Amygdala (tissue), 56 donors: ENCODE measurements around the gene GOLGA8O.
"Not testable (repeated sequence)": the region's sequence is repeated elsewhere in the genome, so short reads cannot be mapped to it uniquely, and the experiment has no call there.

Source experiments
- DNase-seq, 56 donors: peaks; one replicate each; lab custom pipeline; 2025; lab: John Stamatoyannopoulos, UW

Gene GOLGA8O, protein sequence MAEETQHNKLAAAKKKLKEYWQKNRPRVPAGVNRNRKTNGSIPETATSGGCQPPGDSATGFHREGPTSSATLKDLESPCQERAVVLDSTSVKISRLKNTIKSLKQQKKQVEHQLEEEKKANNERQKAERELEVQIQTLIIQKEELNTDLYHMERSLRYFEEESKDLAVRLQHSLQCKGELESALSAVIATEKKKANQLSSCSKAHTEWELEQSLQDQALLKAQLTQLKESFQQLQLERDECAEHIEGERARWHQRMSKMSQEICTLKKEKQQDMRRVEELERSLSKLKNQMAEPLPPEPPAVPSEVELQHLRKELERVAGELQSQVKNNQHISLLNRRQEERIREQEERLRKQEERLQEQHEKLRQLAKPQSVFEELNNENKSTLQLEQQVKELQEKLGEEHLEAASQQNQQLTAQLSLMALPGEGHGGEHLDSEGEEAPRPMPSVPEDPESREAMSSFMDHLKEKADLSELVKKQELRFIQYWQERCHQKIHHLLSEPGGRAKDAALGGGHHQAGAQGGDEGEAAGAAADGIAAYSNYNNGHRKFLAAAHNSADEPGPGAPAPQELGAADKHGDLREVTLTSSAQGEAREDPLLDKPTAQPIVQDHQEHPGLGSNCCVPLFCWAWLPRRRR

DNA sequence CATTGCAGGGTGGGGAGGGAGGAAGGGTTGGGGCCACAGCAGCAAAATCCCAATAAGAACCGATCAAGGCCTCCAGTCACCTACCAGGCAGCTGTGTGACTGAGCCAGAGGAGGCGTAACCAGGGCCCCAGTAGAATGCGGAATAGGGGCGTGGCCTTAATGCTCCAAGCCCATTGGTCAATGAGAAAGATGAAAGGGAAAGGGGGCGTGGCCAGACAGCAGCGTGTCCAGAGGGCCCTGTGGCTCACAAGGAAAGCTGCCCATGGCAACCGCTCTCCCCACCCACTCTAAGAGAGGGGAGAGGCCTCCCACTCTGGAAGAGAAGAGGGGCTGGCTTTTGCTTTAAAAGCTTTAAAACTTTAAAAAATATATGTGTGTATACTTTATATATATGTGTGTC is at the start of gene GOLGA8O:
TSS of gene GOLGA8O (minus strand) at position 101 of the 400 bp plus-strand sequence. CDS start at position 3, 98 bp downstream.
- DNase-seq: not testable (repeated sequence)

DNA sequence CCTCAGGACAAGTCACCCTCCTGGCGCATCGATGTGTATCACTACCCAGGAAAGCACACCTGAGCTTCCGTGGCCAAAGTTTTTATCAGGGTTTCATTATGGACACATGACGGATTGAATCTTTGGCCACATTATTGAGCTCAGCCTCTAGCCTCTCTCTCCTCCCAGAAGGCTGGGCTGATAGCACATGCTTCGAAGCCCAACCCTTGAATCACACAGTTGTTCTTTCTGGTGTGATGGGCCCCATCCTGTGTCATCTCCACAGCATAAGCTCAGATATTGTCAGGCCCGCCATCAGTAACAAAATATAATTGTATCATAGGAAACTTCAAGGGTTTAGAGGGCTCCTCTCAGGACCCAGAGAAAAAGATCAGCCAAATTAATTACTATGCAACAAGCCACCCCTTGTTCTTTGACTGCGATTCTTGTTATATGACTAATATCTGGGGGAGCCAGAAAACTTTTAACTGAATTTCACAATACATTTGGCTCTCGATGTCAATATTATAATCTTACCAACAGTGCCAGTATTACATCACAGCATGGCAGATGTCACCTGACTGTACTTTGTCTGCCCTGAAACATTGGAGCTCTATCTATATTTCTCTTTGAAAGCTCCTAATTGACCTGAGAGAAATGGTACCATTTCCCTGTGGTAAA is 48.8 kb upstream of the GOLGA8O start:
- not testable (repeated sequence) for DNase-seq

DNA sequence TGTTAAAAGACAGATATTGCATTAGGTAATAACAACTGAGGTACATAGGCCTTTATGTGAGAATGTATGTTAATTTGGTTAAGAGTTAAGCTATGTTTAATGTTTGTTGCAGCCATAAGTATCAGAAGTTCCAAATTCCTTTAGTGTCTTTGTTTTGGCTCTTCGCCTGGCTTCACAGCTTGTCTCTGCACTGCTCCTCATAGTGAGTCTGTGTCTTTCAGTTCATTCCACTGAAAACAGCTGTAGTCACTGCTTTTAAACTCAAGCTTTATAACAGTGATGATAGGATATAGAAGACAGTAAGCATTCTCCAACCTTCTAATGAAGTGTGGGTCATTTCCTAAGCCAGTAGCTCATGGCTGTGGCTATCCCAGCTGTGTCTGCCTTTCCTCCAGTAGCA is 47.5 kb upstream of the GOLGA8O start:
- DNase-seq: not testable (repeated sequence)

DNA sequence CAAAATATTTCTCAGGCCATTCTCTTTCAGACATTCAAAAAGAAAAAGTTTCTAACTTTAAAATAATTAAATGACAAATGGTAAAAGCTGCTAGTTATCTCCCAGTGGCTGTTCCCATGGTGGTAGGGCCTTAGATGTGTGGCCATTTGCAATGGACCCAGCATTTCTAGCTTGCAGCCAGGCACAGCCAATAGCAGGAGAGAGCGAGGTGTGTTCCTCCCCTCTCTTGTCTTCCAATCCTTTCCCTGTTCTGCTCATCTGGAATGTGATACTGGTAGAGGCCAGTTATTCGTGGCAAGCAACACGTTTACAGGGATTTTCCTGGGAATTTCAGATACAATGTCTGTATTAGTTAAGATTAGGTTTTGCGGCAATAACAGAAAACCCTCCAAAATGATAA is 37.3 kb upstream of the GOLGA8O start:
- not testable (repeated sequence) for DNase-seq

DNA sequence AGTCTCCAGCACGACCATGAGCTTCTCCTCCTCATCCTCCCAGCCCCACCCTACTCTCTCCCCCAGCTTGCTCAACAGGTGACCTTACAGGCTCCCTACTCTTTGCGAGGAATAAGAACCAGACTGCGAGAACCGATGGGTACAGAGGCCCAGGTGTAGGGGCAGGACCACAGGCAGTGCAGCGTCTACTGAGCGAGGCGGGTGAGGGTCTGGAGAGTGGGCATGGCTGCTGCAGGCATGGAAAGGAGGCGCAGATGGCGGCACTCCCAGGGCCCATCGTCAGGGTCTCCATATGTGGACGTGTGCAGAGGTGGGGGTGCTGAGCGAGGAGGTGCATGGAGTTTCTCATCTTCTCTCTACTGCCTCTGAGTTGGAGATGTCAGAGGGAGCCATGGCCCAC is 31.0 kb upstream of the GOLGA8O start:
- not testable (repeated sequence) for DNase-seq

DNA sequence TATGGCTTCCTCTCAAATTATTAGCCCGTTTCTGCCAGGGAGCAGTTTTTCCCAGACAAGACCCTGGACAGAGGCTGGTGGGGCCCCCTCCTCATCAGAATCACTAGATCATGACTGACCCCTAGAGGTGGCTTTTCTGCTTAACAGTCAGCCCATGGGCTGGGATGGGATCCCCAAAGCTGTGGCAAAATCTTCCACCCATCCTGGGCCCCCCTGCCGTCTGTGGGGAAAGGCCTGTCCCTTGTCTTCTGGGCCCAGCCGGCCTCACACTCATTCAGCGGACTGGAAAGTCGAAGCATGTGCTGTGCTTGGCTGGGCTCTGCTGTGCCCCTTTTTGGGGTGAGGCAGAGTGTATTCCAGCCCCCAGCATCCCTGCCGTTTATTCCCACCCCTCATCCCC is 27.9 kb upstream of the GOLGA8O start:
- not testable (repeated sequence) for DNase-seq

DNA sequence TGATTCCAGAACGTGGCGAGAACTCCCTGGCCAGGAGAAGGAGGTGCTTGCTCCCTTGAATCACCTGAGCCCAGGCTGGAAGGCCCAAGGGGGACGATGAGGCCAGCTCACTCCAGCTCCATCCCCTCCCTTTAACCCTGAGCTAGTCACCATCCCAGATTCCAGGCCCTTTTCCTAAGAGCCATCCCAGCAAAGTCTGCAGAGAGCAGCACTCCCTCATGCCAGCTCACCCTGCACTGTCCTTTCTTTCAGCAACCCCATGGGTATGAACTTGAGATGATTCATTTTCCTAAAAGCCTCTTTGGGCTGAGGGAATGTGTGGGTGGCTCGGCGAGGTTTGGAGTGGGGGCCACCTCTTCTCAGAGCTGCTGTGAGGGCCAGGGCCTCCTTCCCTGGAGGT is 26.2 kb upstream of the GOLGA8O start:
- DNase-seq: not testable (repeated sequence)

DNA sequence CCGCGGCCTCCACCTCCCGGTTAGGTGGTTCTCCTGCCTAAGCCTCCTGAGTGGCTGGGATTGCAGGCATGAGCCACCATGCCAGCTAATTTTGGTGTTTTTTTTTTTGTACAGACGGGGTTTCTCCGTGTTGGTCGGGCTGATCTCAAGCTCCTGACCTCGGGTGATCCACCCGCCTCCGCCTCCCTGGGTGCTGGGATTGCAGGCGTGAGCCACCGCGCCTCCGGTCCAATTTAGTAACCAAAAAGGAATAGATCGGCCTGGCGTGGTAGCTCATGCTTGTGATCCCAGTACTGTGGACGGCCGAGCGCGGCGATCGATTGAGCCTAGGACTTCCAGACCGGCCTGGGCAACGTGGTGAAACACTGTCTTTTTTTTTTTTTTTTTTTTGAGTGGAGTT is 12.6 kb upstream of the GOLGA8O start:
- not testable (repeated sequence) for DNase-seq

DNA sequence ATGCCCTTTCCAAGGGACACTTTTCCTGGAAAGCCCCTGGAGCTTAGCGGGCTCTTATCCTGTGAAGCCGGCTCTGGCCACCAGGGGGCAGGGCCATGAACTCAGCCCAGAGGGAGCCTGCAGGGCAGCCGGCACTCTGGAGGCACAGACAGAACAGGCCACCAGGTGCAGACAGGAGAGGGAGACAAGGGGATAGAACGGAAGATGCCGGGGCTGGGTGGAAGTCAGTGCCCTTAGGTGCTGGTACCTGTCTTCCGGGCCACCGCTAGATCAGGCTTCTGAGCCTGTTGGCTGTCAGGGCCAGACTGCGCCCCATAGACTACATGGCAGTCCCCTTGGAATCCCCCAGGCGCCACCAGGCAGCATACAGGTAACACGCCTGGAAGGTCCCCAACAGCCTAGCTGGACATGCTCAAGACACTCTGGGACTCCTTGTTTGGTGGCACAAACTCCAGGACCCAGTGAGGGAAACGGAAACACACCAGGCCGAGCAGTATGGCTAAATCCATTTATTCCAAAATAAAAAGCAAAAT is 14.9 kb downstream of the GOLGA8O start:
- DNase-seq: not testable (repeated sequence)

DNA sequence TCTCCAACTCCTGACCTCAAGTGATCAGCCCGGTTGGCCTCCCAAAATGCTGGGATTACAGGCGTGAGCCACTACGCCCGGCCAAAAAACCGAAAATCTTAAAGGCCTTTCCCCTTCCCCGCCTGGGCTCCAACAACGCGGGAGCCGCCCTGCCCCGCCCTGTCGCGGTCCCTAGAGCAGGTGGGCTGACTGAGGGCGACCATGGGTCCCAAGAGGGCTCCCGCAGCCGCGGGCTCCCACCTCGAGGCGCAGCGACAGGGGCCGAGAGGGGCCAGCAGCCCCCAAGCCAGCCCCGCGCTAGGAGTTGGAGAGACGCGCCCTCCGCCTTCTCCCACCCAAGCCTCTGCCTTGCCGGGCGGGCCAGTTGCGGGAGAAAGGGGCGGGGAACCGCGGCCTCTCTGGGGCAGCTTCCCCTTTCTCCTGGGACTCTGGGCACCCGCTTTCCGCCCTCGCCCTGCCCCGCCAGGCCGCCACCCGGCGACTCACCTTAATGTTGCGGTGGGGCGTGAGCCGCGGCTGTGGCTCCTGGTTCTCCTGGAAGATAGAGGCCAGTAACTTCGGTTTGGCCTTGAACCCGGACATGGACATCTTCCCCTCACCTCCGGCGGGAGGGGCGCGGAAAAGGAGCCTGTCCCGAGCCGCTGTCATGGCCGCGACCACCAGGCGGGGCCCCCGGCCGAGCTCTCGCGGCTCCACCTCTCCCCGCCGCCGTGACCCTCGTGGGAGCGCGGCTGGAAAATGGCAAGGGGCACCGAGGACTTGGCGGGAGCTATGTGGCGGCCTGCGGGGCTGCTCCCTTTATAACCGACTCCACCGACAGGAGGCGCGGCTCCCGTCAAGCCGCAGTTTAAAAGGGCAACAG is 21.1 kb downstream of the GOLGA8O start:
- DNase-seq: not testable (repeated sequence)

DNA sequence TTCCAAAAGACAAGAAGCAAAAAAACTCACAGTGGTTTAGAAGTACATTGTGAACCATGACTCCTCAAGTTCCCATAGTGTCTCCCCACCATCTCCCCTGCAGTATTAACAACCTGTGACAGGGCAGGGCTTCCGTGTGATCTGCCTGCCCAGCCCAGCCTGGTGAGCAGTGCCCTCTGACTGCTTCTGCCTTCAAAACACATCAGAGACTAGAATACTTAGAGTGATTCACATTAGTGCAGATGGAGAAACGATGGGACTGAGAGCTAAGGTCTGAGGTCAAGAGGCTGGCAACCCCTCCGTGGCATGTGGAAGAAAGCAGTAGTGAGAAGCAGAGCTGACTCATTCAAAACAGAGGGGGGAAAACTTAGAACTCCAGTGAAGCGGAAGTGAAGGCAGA is 27.8 kb downstream of the GOLGA8O start:
- DNase-seq: not testable (repeated sequence)

DNA sequence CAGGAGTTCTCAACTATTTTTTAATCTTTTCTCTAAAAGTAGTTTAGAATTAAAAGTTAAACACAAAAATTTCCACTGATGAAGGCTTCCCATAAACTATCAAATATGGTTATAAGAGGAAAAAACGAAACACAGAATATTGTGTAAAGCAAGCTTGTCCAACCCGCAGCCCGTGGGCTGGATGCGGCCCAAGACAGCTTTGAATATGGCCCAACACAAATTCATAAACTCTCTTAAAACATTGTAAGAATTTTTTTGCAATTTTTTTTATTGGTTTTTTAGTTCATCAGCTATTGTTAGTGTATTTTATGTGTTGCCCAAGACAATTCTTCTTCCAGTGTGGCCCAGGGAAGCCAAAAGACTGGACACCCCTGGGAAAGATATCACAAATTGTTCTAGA is 28.9 kb downstream of the GOLGA8O start:
- not testable (repeated sequence) for DNase-seq

DNA sequence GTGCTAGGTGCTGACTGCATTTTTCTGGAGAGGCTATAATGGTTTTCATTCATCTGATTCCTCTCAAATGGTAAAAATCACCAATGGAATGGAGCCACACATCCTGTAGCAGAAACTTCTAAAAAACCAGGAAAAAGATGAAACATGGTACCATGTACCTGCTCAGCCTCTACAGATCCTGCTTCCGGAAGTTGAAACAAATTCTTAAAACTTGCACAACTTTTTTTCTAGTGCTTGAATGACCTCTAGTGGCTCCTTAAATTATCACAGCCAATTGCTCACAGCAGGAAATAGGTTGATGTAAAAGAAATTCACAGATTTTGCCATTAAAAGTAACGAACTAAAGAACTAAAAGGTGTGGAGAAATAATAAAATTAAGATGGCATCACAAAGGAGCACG is 47.5 kb downstream of the GOLGA8O start:
- DNase-seq: not testable (repeated sequence)

DNA sequence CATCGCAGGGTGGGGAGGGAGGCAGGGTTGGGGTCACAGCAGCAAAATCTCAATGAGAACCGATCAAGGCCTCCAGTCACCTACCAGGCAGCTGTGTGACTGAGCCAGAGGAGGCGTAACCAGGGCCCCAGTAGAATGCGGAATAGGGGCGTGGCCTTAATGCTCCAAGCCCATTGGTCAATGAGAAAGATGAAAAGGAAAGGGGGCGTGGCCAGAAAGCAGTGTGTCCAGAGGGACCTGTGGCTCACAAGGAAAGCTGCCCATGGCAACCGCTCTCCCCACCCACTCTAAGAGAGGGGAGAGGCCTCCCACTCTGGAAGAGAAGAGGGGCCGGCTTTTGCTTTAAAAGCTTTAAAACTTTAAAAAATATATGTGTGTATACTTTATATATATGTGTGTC is 52.2 kb downstream of the GOLGA8O start, which contains the start of gene GOLGA8K:
TSS of gene GOLGA8K (minus strand) at position 101 of the 400 bp plus-strand sequence. CDS start at position 3, 98 bp downstream.
- not testable (repeated sequence) for DNase-seq

DNA sequence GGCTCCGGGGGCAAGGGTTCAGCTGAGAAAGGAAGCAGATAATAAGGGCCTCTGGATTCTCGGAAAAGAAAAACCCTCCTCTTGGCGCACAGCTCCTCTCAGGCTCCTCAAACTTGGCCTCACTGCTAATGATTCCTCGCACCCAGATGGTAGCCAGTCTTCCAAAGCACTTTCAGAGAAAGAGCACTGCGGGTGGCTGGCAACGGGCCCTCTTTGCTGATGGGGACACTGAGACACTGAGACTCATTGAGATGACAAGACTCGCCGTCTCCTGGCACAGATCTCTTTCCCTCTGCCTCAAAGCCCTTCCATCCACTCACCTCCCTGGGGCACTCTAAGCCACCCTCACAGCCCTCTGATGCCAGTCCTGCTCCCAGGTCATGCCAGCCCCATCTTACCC is 58.9 kb downstream of the GOLGA8O start:
- DNase-seq: not testable (repeated sequence)
